ENCODE results near the gene GRIA1. TPM values are rescaled to one million over a fixed set of nuclear protein-coding genes. Genes with fewer than 3 reads are reported as not detected.

Gene GRIA1
- total and polyA plus RNA-seq, 2 donors (not counting 1 experiment from before 2014, with no cell fraction given), result not detected

- no peak for TF ChIP-seq EZH2 (IDR thresholded peaks at IDR 0.05; ENCODE audit: borderline replicate concordance, insufficient read depth, low read depth, low read length, poor library complexity, severe bottlenecking)
- no peak for TF ChIP-seq CTCF (IDR thresholded peaks at IDR 0.05)
- ATAC-seq (ENCODE audit: low read depth) (no peak), DNase-seq (no peak)
- CTCF ChIA-PET, result no interaction called here
- Histone ChIP-seq H3K4me1 (ENCODE audit: control insufficient read depth in 2 of 2, insufficient read depth in 2 of 2, low read length in 2 of 2) (no peaks in the 10 kb centered on the region), H3K27me3 (replicated peaks in 1 of 4; ENCODE audit: control extremely low read depth in 1 of 4, control insufficient read depth in 3 of 4, insufficient read depth in 4 of 4, low read length in 3 of 4) (no peaks in the 10 kb centered on the region), H4K20me1 (ENCODE audit: control insufficient read depth, insufficient read depth, low read length, poor library complexity, severe bottlenecking) (no peaks in the 10 kb centered on the region), H3K79me2 (ENCODE audit: control insufficient read depth, insufficient read depth, low read length) (no peaks in the 10 kb centered on the region), H3K4me2 (replicated peaks; ENCODE audit: low read depth, low read length, poor library complexity, severe bottlenecking) (no peak overlapping the region), H3K9me3 (ENCODE audit: control extremely low read depth in 1 of 3, control insufficient read depth in 2 of 3, insufficient read depth in 1 of 3, low read length in 2 of 3) (no peaks in the 10 kb centered on the region), H3K27ac (ENCODE audit: low read length in 2 of 2) (no peak overlapping the region), H3K9ac (ENCODE audit: low read length) (no peak overlapping the region), H2AFZ (ENCODE audit: insufficient read depth, low read depth, low read length, poor library complexity, severe bottlenecking) (no peak overlapping the region), H3K36me3 (replicated peaks in 1 of 2; ENCODE audit: control extremely low read depth in 1 of 2, control insufficient read depth in 1 of 2, extremely low read depth in 1 of 2, insufficient read depth in 2 of 2, low read length in 1 of 2) (no peaks in the 10 kb centered on the region), H3K4me3 (ENCODE audit: control extremely low read depth in 1 of 5, extremely low read depth in 1 of 5, insufficient read depth in 1 of 5, low read depth in 2 of 5, low read length in 4 of 5) (no peak overlapping the region)
- POLR2A ChIA-PET, result no interaction called here
- Mint-ChIP-seq H3K27ac (no peak overlapping the region), H3K9me3 (ENCODE audit: insufficient read depth) (no peaks in the 10 kb centered on the region), H3K27me3 (peaks cover 3% of the 10 kb centered on the region), H3K4me3 (no peak overlapping the region), H3K4me1 (no peaks in the 10 kb centered on the region)
- intact Hi-C loops (cut with micrococcal nuclease), result no loop called here
These were observed 104.3 kb downstream of the GRIA1 start for GRCh38 chr5:153594785-153595184.

GRCh38 chr5:153598099-153598498, 107.6 kb downstream of the GRIA1 start:
- ATAC-seq (ENCODE audit: low read depth), result no peak
- Mint-ChIP-seq H3K4me3 (no peak overlapping the region), H3K27ac (no peak overlapping the region), H3K9me3 (ENCODE audit: insufficient read depth) (no peaks in the 10 kb centered on the region), H3K27me3 (peaks cover 3% of the 10 kb centered on the region), H3K4me1 (no peaks in the 10 kb centered on the region)
- no peaks in the 10 kb centered on the region for H3K79me2 ChIP-seq (ENCODE audit: control insufficient read depth, insufficient read depth, low read length)
- intact Hi-C loops (cut with micrococcal nuclease), result no loop called here
- no peaks in the 10 kb centered on the region for H4K20me1 ChIP-seq (ENCODE audit: control insufficient read depth, insufficient read depth, low read length, poor library complexity, severe bottlenecking)
- H2AFZ ChIP-seq (ENCODE audit: insufficient read depth, low read depth, low read length, poor library complexity, severe bottlenecking), result no peak overlapping the region
- H3K4me3 ChIP-seq (ENCODE audit: control extremely low read depth in 1 of 5, extremely low read depth in 1 of 5, insufficient read depth in 1 of 5, low read depth in 2 of 5, low read length in 4 of 5), result no peak overlapping the region
- no peaks in the 10 kb centered on the region for H3K27me3 ChIP-seq (replicated peaks in 1 of 4; ENCODE audit: control extremely low read depth in 1 of 4, control insufficient read depth in 3 of 4, insufficient read depth in 4 of 4, low read length in 3 of 4)
- CTCF ChIA-PET, result no interaction called here
- H3K36me3 ChIP-seq (replicated peaks in 1 of 2; ENCODE audit: control extremely low read depth in 1 of 2, control insufficient read depth in 1 of 2, extremely low read depth in 1 of 2, insufficient read depth in 2 of 2, low read length in 1 of 2), result no peaks in the 10 kb centered on the region
- TF ChIP-seq EZH2 (IDR thresholded peaks at IDR 0.05; ENCODE audit: borderline replicate concordance, insufficient read depth, low read depth, low read length, poor library complexity, severe bottlenecking), result no peak
- TF ChIP-seq CTCF (IDR thresholded peaks at IDR 0.05), result no peak
- no peaks in the 10 kb centered on the region for H3K9me3 ChIP-seq (ENCODE audit: control extremely low read depth in 1 of 3, control insufficient read depth in 2 of 3, insufficient read depth in 1 of 3, low read length in 2 of 3)
- H3K27ac ChIP-seq (ENCODE audit: low read length in 2 of 2), result no peak overlapping the region
- POLR2A ChIA-PET, result no interaction called here
- DNase-seq, result no peak
- no peak overlapping the region for H3K9ac ChIP-seq (ENCODE audit: low read length)
- H3K4me1 ChIP-seq (ENCODE audit: control insufficient read depth in 2 of 2, insufficient read depth in 2 of 2, low read length in 2 of 2), result no peaks in the 10 kb centered on the region
- no peak overlapping the region for H3K4me2 ChIP-seq (replicated peaks; ENCODE audit: low read depth, low read length, poor library complexity, severe bottlenecking)

All from B cell (primary cell).